Right lobe of liver (tissue), 6 donors: Measurements from ENCODE around the gene PIN4. TPM values are rescaled to one million over a fixed set of nuclear protein-coding genes. Genes with fewer than 3 reads are reported as not detected.
"Not testable (repeated sequence)": the region's sequence is repeated elsewhere in the genome, so short reads cannot be mapped to it uniquely, and the experiment has no call there.

Source experiments
- ATAC-seq, 4 donors: fragments of 200-7000 bp; cut with Tn5 transposase; one replicate each; pipeline ENCODE4 v1.9.1; 2020; ENCODE audit warnings: mild to moderate bottlenecking in 4 of 4, moderate library complexity in 4 of 4
- DNase-seq, 3 donors: peaks; one replicate each; pipeline ENCODE4 v3.0.0-alpha.2; 2020
- H3K27ac ChIP-seq, 3 donors: fragments of 200-600 bp; one replicate each; pipeline ENCODE4 v1.8.0; 2022
- H3K27me3 ChIP-seq, 2 donors: fragments of 200-600 bp; one replicate each; pipeline ENCODE4 v1.8.0; 2022
- H3K36me3 ChIP-seq, 4 donors: fragments of 200-600 bp; sonication (generic) in 1 of 4; one replicate each; pipeline versions ENCODE4 v1.5.1 to v1.8.0; 2017 to 2022; ENCODE audit warnings: control low read depth in 1 of 4
- H3K4me1 ChIP-seq, 4 donors: fragments of 200-600 bp; sonication (generic) in 1 of 4; one replicate each; pipeline versions ENCODE4 v1.5.1 to v1.8.0; 2017 to 2022; ENCODE audit warnings: control low read depth in 1 of 4
- H3K4me3 ChIP-seq, 3 donors: fragments of 200-600 bp; one replicate each; pipeline ENCODE4 v1.8.0; 2022
- H3K9me3 ChIP-seq, 4 donors: fragments of 200-600 bp; sonication (generic) in 1 of 4; one replicate each; pipeline versions ENCODE4 v1.5.1 to v1.8.0; 2017 to 2022; ENCODE audit warnings: control low read depth in 1 of 4
- CTCF ChIP-seq, 4 donors: fragments of 200-600 bp in 3 of 4; fragments of 450-650 bp in 1 of 4; IDR thresholded peaks; one replicate each; pipeline versions ENCODE4 v1.5.1 to v1.8.0; 2016 to 2022; ENCODE audit warnings: antibody characterized with exemption in 4 of 4, mild to moderate bottlenecking in 2 of 4
- POLR2A ChIP-seq: fragments of 450-650 bp; IDR thresholded peaks from one replicate; pipeline ENCODE4 v1.6.1; 2017; ENCODE audit warnings: antibody characterized with exemption, mild to moderate bottlenecking
- WGBS: methylation state at CpG from one replicate; pipeline ENCODE4 v1.1.6; 2018; ENCODE audit warnings: low coverage, low lambda C conversion rate; ENCODE audit not compliant: insufficient coverage; ENCODE audit errors: missing lambda C conversion rate; 5-methylcytosine and 5-hydroxymethylcytosine counted together
- intact Hi-C, 2 donors: fragments of 100-400 bp; cut with DNase I; formaldehyde crosslinking; loops; one replicate each; pipeline versions ENCODE4 v1.11.2 to v1.14.1; 2022
- total RNA-seq, 6 experiments: library from RNA; depleted of rRNA in 2 of 6; stranded (reverse); fragments of >200 nt in 2 of 6; fragmentation: NEBNext Ultra II Directional in 3 of 6; extraction: Animal tissue kit (Norgen Biotek cat#: 25700) in 3 of 6; gene quantifications; one replicate each; pipeline versions ENCODE4 v1.1.0 to v1.2.4, GENCODE V29; 2016 to 2023
- donor health status: DM: no; HTN: yes; CAD: no.
- donor health status: DM: no; HTN: no; CAD: no.
- donor health status: DM: no; HTN: no; CAD: no.
- donor health status: DM: no; HTN: yes; CAD: no.
- donor health status: DM: no; HTN: yes; CAD: no.

The PIN4 gene
- total RNA-seq, 6 experiments from 2014 or later: 6.1 to 9.3 (median 8.1) TPM

- Histone ChIP-seq H3K9me3 (no peaks in the 10 kb centered on the region), H3K27ac (no peak overlapping the region), H3K4me3 (no peak overlapping the region), H3K27me3 (no peaks in the 10 kb centered on the region), H3K4me1 (no peaks in the 10 kb centered on the region), H3K36me3 (no peaks in the 10 kb centered on the region)
- WGBS: 58% methylated on average over 4 of the region's 4 CpGs
- DNase-seq: no peak
- intact Hi-C loops: no loop called here
- TF ChIP-seq CTCF (IDR thresholded peaks at IDR 0.05) (no peak), POLR2A (no peak)
- ATAC-seq: no peak
These were observed 16.0 kb upstream of the PIN4 start for GRCh38 chrX:72165551-72165950.

- ATAC-seq: peak in 3 of 4 donors; percentile 23 to 37 (median 36)
- DNase-seq: no peak
- no peak overlapping the region for H3K4me3 ChIP-seq
- H3K9me3 ChIP-seq: no peaks in the 10 kb centered on the region
- no peaks in the 10 kb centered on the region for H3K36me3 ChIP-seq
- intact Hi-C loops: no loop called here
- H3K4me1 ChIP-seq: no peaks in the 10 kb centered on the region
- no peak overlapping the region for H3K27ac ChIP-seq
- H3K27me3 ChIP-seq: no peaks in the 10 kb centered on the region
- WGBS: 52% methylated on average over 5 of the region's 6 CpGs
- TF ChIP-seq POLR2A (no peak), CTCF (IDR thresholded peaks at IDR 0.05) (no peak)
These were observed 12.4 kb upstream of the PIN4 start for GRCh38 chrX:72169008-72169728.

- H3K27me3 ChIP-seq, intact Hi-C loops, DNase-seq, H3K9me3 ChIP-seq, ATAC-seq, H3K4me3 ChIP-seq, H3K4me1 ChIP-seq, H3K36me3 ChIP-seq, H3K27ac ChIP-seq: not testable (repeated sequence)
- WGBS: 79% methylated on average over 5 of the region's 5 CpGs
These were observed 5.3 kb upstream of the PIN4 start for GRCh38 chrX:72176289-72176688.

GRCh38 chrX:72176981-72177380 is 4.6 kb upstream of the PIN4 start:
- H3K4me1 ChIP-seq: no peaks in the 10 kb centered on the region
- ATAC-seq (no peak), DNase-seq (no peak)
- no peaks in the 10 kb centered on the region for H3K36me3 ChIP-seq
- H3K9me3 ChIP-seq: no peaks in the 10 kb centered on the region
- no peak overlapping the region for H3K4me3 ChIP-seq
- WGBS: 64% methylated on average over 2 of the region's 2 CpGs
- no peak overlapping the region for H3K27ac ChIP-seq
- H3K27me3 ChIP-seq: no peaks in the 10 kb centered on the region
- TF ChIP-seq CTCF (IDR thresholded peaks at IDR 0.05) (no peak), POLR2A (no peak)
- intact Hi-C loops: no loop called here

- H3K9me3 ChIP-seq: no peaks in the 10 kb centered on the region
- WGBS: 33% methylated on average over 1 of the region's 1 CpG
- no peaks in the 10 kb centered on the region for H3K36me3 ChIP-seq
- DNase-seq: no peak
- intact Hi-C loops: no loop called here
- no peak for ATAC-seq
- H3K4me3 ChIP-seq: peak overlapping the region in 1 of 3 donors; percentile 72
- no peak for TF ChIP-seq CTCF (IDR thresholded peaks at IDR 0.05)
- no peak for TF ChIP-seq POLR2A
- peaks cover 0 to 4% (median 0%) of the 10 kb centered on the region in 4 donors for H3K4me1 ChIP-seq
- H3K27ac ChIP-seq: no peak overlapping the region
- no peaks in the 10 kb centered on the region for H3K27me3 ChIP-seq
These were observed 1.0 kb upstream of the PIN4 start for GRCh38 chrX:72180539-72180938.
